Measurements from ENCODE around the gene RAPGEF6.

DNA sequence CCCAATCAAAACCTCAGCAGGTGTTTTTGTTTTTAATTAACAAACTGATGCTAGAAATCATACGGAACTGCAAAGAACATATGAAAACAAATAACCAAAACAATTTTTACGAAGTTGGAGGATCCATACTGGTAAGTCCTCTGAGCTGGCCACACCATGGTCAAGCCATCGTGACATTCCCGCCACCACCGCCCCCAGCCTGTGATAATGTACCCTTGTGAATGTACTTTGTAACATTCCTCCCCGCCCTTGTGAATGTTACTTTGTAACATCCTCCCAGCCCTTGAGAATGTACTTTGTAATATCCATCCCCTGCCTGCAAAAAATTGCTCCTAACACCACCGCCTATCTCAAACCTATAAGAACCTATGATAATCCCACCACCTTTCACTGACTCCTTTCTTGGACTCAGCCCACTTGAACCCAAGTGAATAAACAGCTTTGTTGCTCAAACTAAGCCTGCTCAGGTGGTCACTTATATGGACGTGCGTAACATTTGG, 63.3 kb downstream of the RAPGEF6 start:
- TF ChIP-seq POLR2AphosphoS5 (IDR thresholded peaks at IDR 0.05; ENCODE audit: low read depth) (no peak), GABPA (IDR thresholded peaks at IDR 0.05; ENCODE audit: low read depth) (no peak)
- TF ChIP-seq, protein P1, sequence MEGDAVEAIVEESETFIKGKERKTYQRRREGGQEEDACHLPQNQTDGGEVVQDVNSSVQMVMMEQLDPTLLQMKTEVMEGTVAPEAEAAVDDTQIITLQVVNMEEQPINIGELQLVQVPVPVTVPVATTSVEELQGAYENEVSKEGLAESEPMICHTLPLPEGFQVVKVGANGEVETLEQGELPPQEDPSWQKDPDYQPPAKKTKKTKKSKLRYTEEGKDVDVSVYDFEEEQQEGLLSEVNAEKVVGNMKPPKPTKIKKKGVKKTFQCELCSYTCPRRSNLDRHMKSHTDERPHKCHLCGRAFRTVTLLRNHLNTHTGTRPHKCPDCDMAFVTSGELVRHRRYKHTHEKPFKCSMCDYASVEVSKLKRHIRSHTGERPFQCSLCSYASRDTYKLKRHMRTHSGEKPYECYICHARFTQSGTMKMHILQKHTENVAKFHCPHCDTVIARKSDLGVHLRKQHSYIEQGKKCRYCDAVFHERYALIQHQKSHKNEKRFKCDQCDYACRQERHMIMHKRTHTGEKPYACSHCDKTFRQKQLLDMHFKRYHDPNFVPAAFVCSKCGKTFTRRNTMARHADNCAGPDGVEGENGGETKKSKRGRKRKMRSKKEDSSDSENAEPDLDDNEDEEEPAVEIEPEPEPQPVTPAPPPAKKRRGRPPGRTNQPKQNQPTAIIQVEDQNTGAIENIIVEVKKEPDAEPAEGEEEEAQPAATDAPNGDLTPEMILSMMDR (IDR thresholded peaks at IDR 0.05; ENCODE audit: insufficient read depth, low read length), result no peak
- TF ChIP-seq, protein P2, sequence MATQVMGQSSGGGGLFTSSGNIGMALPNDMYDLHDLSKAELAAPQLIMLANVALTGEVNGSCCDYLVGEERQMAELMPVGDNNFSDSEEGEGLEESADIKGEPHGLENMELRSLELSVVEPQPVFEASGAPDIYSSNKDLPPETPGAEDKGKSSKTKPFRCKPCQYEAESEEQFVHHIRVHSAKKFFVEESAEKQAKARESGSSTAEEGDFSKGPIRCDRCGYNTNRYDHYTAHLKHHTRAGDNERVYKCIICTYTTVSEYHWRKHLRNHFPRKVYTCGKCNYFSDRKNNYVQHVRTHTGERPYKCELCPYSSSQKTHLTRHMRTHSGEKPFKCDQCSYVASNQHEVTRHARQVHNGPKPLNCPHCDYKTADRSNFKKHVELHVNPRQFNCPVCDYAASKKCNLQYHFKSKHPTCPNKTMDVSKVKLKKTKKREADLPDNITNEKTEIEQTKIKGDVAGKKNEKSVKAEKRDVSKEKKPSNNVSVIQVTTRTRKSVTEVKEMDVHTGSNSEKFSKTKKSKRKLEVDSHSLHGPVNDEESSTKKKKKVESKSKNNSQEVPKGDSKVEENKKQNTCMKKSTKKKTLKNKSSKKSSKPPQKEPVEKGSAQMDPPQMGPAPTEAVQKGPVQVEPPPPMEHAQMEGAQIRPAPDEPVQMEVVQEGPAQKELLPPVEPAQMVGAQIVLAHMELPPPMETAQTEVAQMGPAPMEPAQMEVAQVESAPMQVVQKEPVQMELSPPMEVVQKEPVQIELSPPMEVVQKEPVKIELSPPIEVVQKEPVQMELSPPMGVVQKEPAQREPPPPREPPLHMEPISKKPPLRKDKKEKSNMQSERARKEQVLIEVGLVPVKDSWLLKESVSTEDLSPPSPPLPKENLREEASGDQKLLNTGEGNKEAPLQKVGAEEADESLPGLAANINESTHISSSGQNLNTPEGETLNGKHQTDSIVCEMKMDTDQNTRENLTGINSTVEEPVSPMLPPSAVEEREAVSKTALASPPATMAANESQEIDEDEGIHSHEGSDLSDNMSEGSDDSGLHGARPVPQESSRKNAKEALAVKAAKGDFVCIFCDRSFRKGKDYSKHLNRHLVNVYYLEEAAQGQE (IDR thresholded peaks at IDR 0.05; ENCODE audit: insufficient replicate concordance, low read depth), result no peak
